ENCODE data around the gene ASAP3. TPM values are rescaled to one million over a fixed set of nuclear protein-coding genes. Genes with fewer than 3 reads are reported as not detected.

ASAP3 gene
- total RNA-seq, 1 donor from 2014 or later, result 3.9 TPM

DNA sequence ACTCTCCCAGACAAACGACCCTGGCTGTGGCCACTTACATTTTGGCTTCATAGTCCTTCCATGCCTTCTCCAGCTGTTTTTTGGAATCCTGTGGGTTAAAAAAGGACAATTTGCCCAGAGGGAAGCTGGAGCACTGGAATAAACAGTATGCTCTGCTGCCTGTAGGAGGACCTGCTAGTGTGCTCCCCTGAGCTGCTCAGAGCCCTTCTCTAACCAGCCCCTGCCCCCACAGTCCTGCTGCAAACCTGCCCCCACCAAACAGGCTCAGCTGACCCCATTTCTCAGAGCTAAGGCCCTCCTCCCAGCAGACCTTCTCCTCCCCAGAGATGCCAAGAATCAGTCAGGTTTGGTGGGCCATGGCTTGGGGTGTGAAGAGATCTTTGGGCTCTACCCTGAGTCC is 32.5 kb downstream of the ASAP3 start:
- Histone ChIP-seq H3K9me3 (ENCODE audit: low read depth) (no peaks in the 10 kb centered on the region), H3K9ac (no peak overlapping the region), H3K27ac (no peak overlapping the region), H2AFZ (replicated peaks) (no peak overlapping the region), H3K79me2 (ENCODE audit: low read depth) (no peaks in the 10 kb centered on the region), H3K4me3 (no peak overlapping the region), H3K4me1 (no peaks in the 10 kb centered on the region), H3K36me3 (no peaks in the 10 kb centered on the region), H4K20me1 (ENCODE audit: low read depth) (no peaks in the 10 kb centered on the region), H3K27me3 (no peaks in the 10 kb centered on the region), H3F3A (ENCODE audit: low read depth) (no peaks in the 10 kb centered on the region), H3K4me2 (no peak overlapping the region)
- Mint-ChIP-seq H3K4me1 (no peaks in the 10 kb centered on the region), H3K27me3 (ENCODE audit: insufficient read depth, low read depth) (peaks cover 3% of the 10 kb centered on the region), H3K4me3 (no peak overlapping the region), H3K27ac (no peak overlapping the region), H3K9me3 (no peaks in the 10 kb centered on the region), H3K36me3 (peaks cover 23% of the 10 kb centered on the region)
- DNase-seq (ENCODE audit: low spot score), result no peak
- TF ChIP-seq EZH2phosphoT487 (IDR thresholded peaks at IDR 0.05) (no peak), EZH2 (IDR thresholded peaks at IDR 0.05) (no peak)
- TF ChIP-seq, protein P1, sequence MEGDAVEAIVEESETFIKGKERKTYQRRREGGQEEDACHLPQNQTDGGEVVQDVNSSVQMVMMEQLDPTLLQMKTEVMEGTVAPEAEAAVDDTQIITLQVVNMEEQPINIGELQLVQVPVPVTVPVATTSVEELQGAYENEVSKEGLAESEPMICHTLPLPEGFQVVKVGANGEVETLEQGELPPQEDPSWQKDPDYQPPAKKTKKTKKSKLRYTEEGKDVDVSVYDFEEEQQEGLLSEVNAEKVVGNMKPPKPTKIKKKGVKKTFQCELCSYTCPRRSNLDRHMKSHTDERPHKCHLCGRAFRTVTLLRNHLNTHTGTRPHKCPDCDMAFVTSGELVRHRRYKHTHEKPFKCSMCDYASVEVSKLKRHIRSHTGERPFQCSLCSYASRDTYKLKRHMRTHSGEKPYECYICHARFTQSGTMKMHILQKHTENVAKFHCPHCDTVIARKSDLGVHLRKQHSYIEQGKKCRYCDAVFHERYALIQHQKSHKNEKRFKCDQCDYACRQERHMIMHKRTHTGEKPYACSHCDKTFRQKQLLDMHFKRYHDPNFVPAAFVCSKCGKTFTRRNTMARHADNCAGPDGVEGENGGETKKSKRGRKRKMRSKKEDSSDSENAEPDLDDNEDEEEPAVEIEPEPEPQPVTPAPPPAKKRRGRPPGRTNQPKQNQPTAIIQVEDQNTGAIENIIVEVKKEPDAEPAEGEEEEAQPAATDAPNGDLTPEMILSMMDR (IDR thresholded peaks at IDR 0.05), result no peak

DNA sequence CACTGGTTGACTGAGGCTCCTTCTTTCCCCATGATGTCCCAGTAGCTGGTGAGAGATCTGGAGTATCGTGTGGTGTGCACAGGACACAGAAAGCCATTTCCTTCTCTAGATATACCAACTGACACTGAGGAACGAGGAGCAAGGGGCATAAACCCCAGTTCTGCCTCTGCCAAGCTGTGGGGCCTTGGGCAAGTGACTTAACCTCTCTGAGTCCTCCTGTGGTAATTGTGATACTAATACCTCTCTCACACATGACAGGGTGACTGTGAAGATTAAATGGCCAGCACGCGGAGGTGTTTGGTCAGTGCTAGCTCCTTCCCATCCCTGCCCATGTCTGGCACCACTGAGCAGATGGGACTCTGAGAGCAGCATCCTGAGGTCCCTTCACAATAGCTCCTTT is 33.1 kb downstream of the ASAP3 start:
- no peak for DNase-seq (ENCODE audit: low spot score)
- no peak overlapping the region for H3K27ac ChIP-seq
- TF ChIP-seq EZH2phosphoT487 (IDR thresholded peaks at IDR 0.05), result no peak
- TF ChIP-seq, protein P1 (IDR thresholded peaks at IDR 0.05), result no peak
- TF ChIP-seq EZH2 (IDR thresholded peaks at IDR 0.05), result no peak
- Mint-ChIP-seq H3K9me3 (no peaks in the 10 kb centered on the region), H3K36me3 (peaks cover 26% of the 10 kb centered on the region), H3K27me3 (ENCODE audit: insufficient read depth, low read depth) (peaks cover 3% of the 10 kb centered on the region), H3K4me3 (no peak overlapping the region), H3K4me1 (no peaks in the 10 kb centered on the region), H3K27ac (no peak overlapping the region)
- H3K4me3 ChIP-seq, result no peak overlapping the region
- no peaks in the 10 kb centered on the region for H3F3A ChIP-seq (ENCODE audit: low read depth)
- no peaks in the 10 kb centered on the region for H3K27me3 ChIP-seq
- no peaks in the 10 kb centered on the region for H3K36me3 ChIP-seq
- no peaks in the 10 kb centered on the region for H3K4me1 ChIP-seq
- no peaks in the 10 kb centered on the region for H3K79me2 ChIP-seq (ENCODE audit: low read depth)
- no peak overlapping the region for H2AFZ ChIP-seq (replicated peaks)
- H3K9ac ChIP-seq, result no peak overlapping the region
- no peaks in the 10 kb centered on the region for H4K20me1 ChIP-seq (ENCODE audit: low read depth)
- no peaks in the 10 kb centered on the region for H3K9me3 ChIP-seq (ENCODE audit: low read depth)
- no peak overlapping the region for H3K4me2 ChIP-seq

DNA sequence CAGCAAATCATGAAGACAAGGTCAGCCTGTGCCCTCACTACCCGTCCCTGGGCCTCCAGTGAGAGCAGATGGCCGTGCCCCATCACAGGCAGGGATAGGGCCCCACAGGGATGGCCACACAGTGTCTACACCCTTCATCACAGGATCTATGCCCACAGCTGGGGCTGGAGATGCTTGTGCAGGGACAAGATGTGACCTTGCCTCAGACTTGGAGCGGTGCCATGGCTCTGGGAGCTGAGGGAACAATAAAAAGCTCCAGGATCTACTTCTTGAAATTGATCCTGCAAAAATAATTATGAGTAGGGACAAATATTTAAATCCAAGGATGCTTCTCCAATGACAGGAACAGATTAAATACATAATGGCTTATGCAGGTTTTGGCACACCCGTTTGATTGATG is 34.0 kb downstream of the ASAP3 start:
- Mint-ChIP-seq H3K27ac (no peak overlapping the region), H3K9me3 (no peaks in the 10 kb centered on the region), H3K36me3 (peaks cover 25% of the 10 kb centered on the region), H3K27me3 (ENCODE audit: insufficient read depth, low read depth) (peaks cover 3% of the 10 kb centered on the region), H3K4me3 (no peak overlapping the region), H3K4me1 (no peaks in the 10 kb centered on the region)
- H3K4me3 ChIP-seq, result no peak overlapping the region
- no peaks in the 10 kb centered on the region for H3K4me1 ChIP-seq
- H3K36me3 ChIP-seq, result no peaks in the 10 kb centered on the region
- no peaks in the 10 kb centered on the region for H3K9me3 ChIP-seq (ENCODE audit: low read depth)
- no peak overlapping the region for H2AFZ ChIP-seq (replicated peaks)
- no peak overlapping the region for H3K27ac ChIP-seq
- TF ChIP-seq EZH2 (IDR thresholded peaks at IDR 0.05) (no peak), EZH2phosphoT487 (IDR thresholded peaks at IDR 0.05) (no peak)
- TF ChIP-seq, protein P1 (IDR thresholded peaks at IDR 0.05), result no peak
- H4K20me1 ChIP-seq (ENCODE audit: low read depth), result no peaks in the 10 kb centered on the region
- H3K27me3 ChIP-seq, result no peaks in the 10 kb centered on the region
- DNase-seq (ENCODE audit: low spot score), result no peak
- H3K4me2 ChIP-seq, result no peak overlapping the region
- H3K9ac ChIP-seq, result no peak overlapping the region
- H3F3A ChIP-seq (ENCODE audit: low read depth), result no peaks in the 10 kb centered on the region
- H3K79me2 ChIP-seq (ENCODE audit: low read depth), result no peaks in the 10 kb centered on the region

All from neural progenitor cell (in vitro differentiated cells).